HG03139 (cell line): ENCODE results near the gene NANOS2.

ENCODE experiments used
- ATAC-seq: cut with Tn5 transposase; IDR thresholded peaks from one replicate; pipeline ENCODE4 v1.9.1; 2021; ENCODE audit not compliant: unreplicated experiment

NANOS2 gene

DNA sequence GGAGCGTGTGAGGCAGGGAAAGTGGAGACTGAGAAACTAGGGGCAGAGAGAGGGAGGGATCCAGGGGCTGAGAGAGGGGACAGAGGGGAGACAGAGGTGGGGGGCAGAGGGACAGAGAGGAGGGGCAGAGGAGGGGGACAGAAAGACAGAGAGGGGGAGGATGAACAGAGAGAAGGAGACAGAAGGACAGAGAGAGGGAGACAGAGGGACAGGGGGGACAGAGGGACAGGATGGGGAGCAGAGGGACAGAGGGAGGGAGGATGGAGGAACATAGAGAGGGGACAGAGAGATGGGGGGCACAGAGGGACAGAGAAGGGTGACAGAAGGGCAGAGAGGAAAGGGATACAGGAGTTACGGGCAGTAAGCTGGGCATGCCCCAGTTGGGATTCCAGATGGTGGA lies 14.7 kb upstream of the NANOS2 start:
- ATAC-seq, result no peak

DNA sequence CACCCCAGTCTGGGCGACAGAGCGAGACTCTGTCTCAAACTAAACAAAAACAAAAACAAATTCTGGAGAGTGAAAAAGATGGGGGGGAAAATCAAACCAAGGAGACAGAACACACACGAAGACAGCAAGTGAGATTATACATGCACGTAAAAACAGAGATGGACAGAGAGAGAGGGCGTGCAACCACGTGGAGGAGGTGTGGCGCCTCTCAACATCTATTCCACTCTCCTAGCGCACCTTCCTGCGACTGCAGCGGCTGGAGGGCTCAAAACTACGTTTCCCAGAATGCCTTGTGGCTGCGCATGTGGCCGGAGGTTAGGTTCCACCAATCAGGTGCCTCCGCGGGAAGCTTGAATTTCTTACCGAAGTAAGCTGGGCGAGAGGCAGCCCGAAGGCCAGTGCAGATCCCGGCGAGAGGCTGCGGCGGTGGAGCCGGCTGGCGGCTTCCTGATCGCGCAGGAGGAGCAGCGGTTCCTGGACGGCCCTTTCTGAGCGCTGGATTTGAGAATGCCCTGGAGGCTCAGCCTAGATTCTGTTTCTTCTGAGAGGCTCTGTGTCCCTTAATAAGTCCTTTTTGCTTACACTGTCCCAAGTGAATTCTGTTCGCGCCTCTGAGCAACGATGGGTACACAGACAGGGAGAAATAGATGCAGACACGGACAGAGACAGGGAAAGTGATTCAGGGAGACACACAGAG lies 13.1 kb upstream of the NANOS2 start:
- ATAC-seq, result no peak

DNA sequence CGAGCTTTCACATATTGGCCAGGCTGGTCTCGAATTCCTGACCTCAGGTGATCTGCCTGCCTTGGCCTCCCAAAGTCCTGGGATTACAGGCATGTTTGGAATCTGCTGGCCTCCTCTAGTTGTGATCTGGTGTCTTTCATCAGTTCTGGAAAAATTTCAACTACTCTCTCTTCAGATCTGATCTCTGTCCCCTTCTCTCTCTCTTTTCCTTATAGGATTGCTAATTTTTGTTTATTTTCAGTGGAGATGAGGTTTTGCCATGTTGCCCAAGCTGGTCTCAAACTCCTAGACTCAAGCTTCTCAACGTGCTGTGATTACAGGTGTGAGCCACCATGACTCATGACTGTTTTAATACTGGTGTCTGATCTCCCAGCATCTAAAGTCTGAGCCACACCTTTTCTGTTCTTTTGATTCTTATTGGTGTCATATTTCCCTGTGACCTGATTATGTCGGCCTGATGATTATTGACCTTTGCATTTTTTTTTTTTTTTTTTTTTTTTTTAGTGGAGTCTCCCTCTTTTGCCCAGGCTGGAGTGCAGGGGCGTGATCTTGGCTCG lies 10.4 kb upstream of the NANOS2 start:
- ATAC-seq, result no peak

DNA sequence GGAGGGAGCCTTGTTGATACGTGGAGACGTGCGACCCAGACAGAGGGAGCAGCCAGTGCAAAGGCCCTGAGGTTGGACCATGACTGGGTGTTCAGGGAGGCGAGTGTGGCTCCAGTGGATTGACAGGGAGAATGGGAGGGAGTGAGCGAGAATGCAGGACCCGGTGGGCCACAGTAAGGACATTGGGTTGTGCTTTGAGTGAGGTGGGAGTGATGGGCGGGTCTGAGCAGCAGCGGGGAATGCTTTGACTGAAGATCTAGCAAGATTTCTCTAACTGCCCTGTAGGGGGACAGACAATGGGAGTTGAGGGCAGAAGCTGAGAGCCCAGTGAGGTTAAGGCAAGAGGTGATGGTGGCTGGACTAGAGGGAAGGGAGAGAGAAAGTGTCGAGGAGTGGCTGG lies 7.7 kb upstream of the NANOS2 start:
- ATAC-seq, result no peak

DNA sequence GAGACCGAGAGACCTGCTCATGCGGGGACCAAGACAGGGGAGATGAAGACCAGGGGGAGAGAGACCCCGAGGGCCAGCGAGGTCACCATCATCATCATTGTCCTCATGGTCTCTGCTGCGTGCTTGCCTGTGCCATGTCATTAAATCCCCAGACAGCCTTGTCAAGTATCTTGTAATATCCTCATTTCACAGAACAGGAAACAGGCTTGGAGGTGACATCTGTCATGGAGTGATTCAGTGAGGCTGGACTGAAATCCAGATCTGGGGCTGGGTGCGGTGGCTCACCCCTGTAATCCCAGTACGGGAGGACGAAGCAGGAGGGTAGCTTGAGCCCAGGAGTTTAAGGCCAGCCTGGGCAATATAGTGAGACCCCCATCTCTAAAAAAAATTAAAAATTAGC lies 5.9 kb upstream of the NANOS2 start:
- no peak for ATAC-seq

DNA sequence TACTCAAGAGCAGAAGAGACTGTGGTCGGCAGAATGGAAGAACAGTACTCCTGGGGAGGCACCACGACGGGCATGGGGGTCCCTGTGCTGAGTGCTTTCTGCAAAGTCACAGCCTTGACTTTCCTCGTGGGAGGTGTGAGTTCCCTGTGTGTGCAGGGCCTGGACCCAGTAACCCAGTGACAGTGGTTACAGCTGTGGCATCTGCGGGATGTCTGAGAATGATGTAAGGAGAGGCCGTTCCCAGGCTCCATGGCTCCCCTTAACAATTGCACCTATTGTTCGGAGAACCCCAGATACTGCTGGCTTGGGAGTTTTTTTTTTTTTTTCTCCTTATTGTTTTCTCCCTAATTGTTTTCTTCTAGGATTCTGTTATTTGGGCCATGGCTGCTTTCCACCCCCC lies 5.1 kb upstream of the NANOS2 start:
- no peak for ATAC-seq

DNA sequence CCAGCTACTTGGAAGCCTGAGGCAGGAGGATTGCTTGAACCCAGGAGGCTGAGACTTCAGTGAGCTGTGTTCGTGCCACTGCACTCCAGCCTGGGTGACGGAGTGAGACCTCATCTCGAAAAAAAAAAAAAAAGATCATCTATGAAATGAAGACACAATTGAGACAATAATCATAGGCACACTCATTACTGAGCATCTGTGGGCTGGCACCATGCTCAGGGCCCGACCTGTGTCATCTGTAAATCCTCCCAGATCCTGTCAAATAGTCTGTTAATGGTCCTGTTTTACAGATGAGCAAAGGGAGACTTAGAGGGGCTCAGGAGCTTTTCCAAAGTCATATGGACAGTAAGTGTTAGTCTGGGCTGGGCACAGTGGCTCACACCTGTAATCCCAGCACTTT lies 4.1 kb upstream of the NANOS2 start:
- no peak for ATAC-seq

DNA sequence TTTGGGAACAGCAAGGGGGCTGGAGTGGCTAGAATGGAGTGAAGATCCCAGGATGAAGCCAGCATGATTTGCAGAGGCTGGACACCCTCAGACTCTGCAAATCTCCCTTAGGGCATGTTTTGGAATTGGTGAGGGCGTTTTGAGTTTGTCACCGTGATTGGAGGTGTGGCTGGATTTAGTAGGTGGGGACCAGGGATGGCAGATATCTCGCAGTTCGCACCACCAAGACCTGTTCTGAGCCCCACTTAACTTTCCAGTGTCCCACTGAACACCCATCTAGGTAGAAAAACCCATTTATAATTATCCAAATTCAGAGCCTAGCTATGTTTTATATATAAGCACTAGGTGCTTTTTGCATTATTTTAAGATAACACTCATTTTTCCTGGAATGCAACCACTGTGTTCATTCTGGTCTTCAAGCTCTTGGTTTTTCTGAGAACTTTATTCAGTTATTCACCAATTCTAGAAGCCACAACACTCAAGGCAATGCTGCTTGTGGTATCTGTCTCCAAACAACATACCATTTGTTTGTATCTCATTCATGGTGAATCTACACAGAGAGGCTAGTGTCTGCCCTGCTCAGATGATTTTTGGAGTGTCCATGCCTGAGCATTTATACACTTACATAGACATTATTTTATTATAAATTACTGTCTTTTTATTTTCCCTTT lies 3.0 kb upstream of the NANOS2 start:
- no peak for ATAC-seq

DNA sequence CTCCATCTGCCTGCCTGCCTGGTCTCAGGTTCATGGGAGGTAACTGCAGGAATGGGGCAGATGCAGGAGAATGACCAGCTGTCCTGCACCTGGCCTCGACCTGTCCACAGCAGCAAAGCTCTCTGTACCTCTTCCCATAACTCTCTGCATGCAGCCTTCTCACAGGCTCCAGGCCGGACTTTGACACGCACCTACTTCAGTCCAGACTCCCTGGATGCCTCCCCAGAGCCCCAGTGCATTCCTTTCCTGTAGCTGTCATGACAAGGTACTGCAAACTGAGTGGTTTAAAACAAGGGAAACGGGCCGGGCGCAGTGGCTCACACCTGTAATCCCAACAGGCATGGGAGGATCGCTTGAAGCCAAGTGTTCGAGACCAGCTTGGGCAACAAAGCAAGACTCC lies 3.3 kb downstream of the NANOS2 start:
- ATAC-seq, result no peak

DNA sequence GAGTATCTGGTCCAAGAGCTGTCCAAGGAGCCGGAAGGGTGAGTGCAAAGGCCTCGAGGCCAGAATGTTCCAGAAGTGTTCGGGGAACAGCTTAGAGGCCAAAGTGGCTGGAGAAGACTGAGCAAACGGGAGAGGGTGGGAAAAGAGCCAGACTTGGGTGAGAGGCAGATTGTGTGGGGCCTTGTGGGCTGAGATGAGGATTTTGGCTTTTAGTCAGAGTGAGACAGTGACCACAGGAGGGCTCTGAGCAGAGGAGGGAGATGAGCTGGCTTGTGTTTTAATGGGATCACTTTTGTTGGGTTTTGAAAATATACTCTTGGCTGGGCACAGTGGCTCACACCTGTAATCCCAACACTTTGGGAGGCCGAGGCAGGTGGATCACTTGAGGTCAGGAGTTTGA lies 5.6 kb downstream of the NANOS2 start:
- ATAC-seq, result no peak

DNA sequence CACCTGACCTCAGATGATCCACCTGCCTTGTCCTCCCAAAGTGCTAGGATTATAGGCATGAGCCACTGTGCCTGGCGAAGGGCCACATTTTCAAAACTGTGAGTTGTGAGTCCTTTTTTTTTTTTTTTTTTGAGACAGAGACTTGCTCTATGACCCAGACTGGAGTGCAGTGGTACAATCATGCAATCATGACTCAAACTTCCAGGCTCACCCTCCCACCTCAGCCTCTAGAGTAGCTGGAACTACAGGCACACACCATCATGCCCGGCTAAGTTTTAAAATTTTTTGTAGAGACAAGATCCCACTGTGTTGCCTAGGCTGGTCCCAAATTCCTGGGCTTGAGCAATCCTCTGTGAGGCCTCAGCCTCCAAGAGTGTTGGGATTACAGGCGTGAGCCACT lies 8.4 kb downstream of the NANOS2 start:
- no peak for ATAC-seq

DNA sequence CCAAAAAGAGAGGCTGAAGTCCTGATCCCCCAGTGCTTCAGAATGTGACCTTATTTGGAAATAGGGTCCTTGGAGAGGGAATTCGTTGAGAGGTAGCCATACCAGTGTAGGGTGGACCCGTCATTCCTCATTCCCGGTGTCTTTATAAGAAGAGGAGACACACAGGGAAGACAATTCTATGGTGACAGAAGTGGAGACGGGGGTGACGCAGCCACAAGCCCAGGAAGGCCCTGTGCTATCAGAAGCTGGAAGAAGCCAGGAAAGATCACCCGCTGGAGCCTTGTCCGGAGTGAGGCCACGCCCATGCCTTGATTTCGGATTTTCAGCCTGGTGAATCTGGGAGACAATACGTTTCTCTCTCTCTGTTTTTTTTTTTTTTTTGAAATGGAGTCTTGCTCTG lies 9.6 kb downstream of the NANOS2 start:
- ATAC-seq, result no peak

DNA sequence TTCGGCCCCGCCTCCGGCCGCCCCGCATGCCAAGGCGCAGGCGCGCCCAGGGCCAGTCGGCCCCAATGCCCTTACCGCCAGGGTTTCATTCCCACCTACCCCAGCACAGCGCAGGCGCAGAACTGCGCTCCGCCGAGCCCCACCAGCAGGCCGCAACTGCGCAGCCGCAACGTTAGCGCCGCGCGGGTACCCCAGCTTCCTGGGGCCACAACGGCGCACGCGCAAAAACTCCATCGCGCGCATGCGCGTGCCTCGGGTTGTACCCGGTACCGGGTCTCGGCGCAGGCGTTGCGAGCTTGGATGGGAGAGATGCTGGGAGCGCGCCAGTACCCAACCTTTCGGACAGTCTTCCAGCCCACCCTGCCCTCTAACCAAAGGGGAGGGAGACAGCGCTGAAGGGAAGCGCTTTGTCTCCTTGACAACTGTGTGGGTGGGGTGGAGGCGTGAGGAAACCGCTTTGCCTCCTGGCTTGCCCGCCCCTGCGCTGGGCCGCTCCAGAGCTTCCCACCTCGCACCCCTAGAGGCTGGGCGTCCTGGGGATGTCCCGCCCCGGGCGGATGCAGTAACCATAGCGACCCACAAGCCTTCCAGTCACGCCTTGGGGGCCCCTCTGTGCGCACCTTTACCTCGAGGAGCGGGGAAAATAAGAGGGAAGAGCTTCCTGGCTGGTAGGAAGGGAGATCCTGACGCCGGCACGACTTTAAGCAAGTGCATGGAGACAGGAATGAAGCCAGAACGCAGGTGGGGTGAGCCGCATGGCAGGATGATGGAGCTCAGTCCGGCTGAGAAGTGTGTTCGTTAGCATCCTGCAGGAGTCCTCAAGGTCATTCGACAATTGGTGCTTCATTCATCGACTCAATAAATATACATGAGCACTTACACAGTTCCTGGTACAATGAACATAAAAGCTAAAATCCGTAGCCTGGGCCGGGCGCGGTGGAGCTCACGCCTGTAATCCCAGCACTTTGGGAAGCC lies 11.6 kb downstream of the NANOS2 start:
- ATAC-seq, result peak; percentile 76

DNA sequence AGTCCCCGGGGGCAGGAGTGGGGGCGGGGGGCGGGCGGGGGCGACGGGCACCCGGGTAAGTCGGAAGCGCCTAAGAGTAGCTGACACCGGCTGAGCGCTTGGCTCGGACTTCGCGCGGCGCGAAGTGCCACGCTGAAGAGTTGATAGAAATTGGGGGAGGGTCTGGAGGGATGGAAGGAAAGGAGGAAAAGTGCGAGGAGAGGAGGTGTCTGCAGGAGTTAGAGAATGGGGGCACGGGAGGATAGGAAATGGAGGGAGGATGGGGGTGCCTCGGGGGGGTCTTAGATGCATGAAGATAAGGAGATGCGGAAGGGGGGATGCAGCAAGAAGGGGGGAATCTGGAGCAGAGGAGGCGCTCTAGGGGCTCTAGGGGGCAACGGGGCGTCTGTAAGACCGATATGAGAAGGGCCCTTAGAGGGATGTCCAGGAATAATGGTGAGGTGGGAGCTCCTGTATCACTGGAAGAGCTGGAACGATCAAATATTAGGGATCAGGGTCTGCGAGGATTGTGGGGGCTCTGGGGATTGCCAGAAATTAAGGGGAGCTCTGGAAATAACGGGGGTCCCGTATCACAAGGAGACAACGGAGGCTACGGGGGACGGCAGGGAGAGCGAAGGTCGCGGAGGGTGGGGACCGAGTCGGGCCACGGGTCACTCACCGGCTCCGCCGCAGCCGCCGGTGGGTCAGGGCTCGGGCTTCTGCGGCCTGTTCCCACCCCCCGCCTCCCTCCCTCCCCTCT lies 12.5 kb downstream of the NANOS2 start, which contains the start of gene MYPOP:
MYPOP (minus strand) TSS at position 702 of the 739 bp plus-strand sequence. CDS start 840 bp downstream, outside the sequence.
- ATAC-seq, result no peak

DNA sequence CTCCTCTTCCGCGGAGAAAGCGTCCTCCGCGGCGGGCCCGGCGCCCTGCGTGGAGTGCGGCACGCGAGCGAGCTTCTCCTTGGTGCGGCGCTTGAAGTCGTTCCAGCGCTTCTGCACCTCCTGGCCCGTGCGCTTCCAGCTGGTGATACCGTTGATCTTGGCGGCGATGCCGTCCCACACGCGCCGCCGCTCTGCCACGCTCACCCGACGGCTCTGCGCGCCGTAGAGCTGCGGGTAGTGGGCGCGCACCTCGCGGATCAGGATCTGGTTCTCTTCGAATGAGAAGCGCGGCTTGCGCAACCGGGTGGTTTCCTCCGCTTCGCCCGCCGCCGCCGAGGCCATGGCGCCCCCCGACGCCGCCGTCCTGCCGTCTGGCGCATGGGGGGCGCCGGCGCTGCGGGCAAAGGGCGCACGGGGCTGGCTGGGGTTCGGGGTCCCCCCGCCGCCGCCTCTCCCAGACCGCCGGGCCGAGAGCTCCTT lies 13.1 kb downstream of the NANOS2 start:
- no peak for ATAC-seq

DNA sequence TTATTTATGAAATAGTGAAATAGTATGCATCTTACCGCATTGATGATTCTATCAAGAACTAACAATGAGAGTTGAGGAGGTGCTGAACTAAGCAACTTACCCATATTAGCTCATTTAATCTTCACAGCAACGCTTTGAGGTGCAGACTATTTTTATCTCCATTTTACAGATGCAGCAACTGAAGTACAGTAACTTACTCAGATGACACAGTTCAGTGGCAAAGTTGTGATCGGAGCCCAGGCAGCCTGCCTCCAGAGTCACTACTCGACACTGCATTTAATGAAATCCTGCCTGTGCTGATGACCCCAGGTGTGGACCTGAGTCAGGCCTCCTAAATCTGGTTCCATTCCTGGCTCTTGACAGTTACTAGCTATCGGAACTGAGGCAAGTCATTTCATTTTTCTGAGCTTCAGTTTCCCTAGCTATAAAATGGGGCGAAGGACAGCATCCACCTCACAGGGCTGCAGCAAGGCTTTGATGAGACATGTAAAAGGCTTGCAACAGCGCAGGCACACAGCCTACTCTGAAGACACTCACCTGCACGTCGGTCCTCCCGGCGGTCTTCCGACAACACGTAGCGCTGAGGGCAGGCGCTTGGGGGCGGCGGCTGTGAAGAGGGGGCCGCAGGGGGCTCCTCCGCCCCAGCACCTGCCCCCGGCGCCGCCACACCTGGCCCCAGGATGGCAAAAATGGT lies 13.7 kb downstream of the NANOS2 start:
- no peak for ATAC-seq

DNA sequence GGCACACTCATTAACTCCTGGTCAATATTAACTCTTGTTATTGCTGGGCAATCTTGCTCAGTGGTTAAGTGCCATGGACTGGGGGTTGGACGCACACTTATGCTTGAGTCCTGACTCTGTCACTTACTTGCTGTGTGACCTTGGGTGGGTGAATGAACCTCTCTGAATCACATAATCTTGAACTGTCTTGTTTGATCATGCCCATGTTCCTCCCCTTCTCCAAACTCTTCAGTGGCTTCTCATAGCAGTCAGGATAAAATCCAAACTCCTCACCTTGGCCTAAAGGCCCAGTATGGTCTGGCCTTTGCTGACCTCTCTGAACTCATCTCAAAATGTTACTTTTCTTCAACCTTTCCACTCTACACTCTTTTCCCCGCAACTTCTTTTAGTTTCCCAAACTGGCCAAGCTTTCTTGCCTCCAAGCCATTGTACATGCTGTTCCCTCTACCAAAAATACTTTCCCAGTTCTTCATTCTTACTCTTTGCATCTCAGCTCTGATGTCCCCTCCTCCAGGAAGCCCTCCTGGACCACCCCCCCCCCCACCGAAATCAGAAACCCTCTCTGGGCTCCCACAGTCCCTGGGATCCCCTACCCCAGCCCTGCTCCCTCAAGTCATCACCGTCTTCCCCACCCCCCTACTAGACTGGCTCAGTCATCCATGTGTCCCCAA lies 14.5 kb downstream of the NANOS2 start:
- ATAC-seq, result no peak

DNA sequence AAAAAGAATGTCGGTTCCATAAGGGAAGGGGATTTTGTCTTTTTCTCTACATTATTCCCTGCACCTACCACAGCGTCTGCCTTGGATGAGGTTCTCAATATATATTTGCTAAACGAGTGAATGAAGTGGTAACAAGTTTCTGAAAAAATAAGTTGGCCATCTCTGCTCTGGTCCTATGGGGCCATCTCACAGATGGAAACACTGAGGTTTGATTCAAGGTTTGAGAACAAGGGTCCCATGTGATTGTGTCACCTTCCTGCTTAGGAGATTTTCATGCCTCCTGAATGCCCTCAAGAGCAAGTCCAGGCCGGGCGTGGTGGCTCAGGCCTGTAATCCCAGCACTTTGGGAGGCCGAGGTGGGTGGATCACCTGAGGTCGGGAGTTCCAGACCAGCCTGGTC lies 15.3 kb downstream of the NANOS2 start:
- ATAC-seq, result no peak

DNA sequence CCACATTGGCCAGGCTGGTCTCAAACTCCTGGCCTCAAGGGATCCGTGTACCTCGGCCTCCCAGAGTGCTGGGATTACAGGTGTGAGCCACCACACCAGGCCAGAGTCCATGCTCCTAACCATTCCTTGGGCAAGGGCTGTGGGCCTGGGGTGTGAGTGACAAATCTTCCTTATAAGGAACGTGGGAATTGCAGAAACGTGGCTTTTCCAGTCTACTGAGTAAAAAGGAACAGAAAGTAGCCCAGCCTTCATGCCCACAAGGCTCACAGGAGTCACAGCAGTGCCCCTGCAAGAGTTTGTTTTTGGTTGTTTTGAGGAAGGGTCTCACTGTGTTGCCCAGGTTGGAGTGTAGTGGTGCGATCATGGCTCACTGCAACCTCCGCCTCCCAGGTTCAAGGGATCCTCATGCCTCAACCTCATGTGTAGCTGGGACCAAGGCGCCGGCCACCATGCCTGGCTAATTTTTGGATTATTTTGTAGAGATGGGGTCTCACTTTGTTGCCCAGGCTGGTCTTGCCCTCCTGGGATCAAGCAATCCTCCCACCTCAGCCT lies 17.2 kb downstream of the NANOS2 start:
- ATAC-seq, result no peak
